Fibroblast of lung (primary cell): Measurements from ENCODE around the gene RBP2. TPM values are rescaled to one million over a fixed set of nuclear protein-coding genes. Genes with fewer than 3 reads are reported as not detected.

Source experiments
- DNase-seq, 2 donors: peaks; one replicate each; pipeline versions ENCODE4 v3.0.0 to v3.0.0-alpha.2; 2010; ENCODE audit warnings: low read depth in 2 of 2
- H2AFZ ChIP-seq: 2 replicates; pipeline ENCODE4 v1.5.1; 2012; ENCODE audit warnings: low read length, control low read depth, inconsistent platforms
- H3K27ac ChIP-seq: 2 replicates; pipeline ENCODE4 v1.5.1; 2011; ENCODE audit warnings: low read length, control low read depth; ENCODE audit not compliant: insufficient read depth
- H3K27me3 ChIP-seq: 2 replicates; pipeline ENCODE4 v1.5.1; 2011; ENCODE audit warnings: mild to moderate bottlenecking, low read length; ENCODE audit not compliant: control insufficient read depth, insufficient read depth
- H3K36me3 ChIP-seq: 2 replicates; pipeline ENCODE4 v1.5.1; 2011; ENCODE audit warnings: low read length; ENCODE audit not compliant: control insufficient read depth, insufficient read depth
- H3K4me1 ChIP-seq: 2 replicates; pipeline ENCODE4 v1.5.1; 2011; ENCODE audit warnings: low read length; ENCODE audit not compliant: control insufficient read depth, insufficient read depth; ENCODE audit errors: extremely low read depth
- H3K4me2 ChIP-seq: 2 replicates; pipeline ENCODE4 v1.5.1; 2011; ENCODE audit warnings: low read length, control low read depth; ENCODE audit not compliant: insufficient read depth; ENCODE audit errors: extremely low read depth
- H3K4me3 ChIP-seq, 4 experiments: fragments of 200-600 bp in 1 of 4; sonication (generic) in 1 of 4; replicated peaks in 1 of 4; 2 replicates each; pipeline ENCODE4 v1.5.1; 2011 to 2016; ENCODE audit warnings: low read length in 4 of 4, low read depth in 3 of 4, mild to moderate bottlenecking in 3 of 4, control low read depth in 2 of 4, inconsistent platforms in 1 of 4, mixed read lengths in 1 of 4; ENCODE audit not compliant: insufficient read depth in 1 of 4; ENCODE audit errors: control extremely low read depth in 1 of 4
- H3K79me2 ChIP-seq: 2 replicates; pipeline ENCODE4 v1.5.1; 2012; ENCODE audit warnings: mild to moderate bottlenecking, low read length, inconsistent platforms; ENCODE audit not compliant: control insufficient read depth, insufficient read depth
- H3K9ac ChIP-seq: 2 replicates; pipeline ENCODE4 v1.5.1; 2011; ENCODE audit warnings: mild to moderate bottlenecking, low read length, control low read depth; ENCODE audit not compliant: insufficient read depth
- H3K9me3 ChIP-seq: 2 replicates; pipeline ENCODE4 v1.5.1; 2012; ENCODE audit warnings: low read depth, low read length; ENCODE audit not compliant: control insufficient read depth, insufficient read depth
- H4K20me1 ChIP-seq: 2 replicates; pipeline ENCODE4 v1.5.1; 2011; ENCODE audit warnings: low read length; ENCODE audit not compliant: control insufficient read depth, insufficient read depth; ENCODE audit errors: extremely low read depth
- EZH2 ChIP-seq: IDR thresholded peaks from 2 replicates; pipeline ENCODE4 v1.5.1; 2012; ENCODE audit warnings: low read length, control low read depth, mild to moderate bottlenecking; ENCODE audit errors: missing control alignments
- polyA plus RNA-seq, 2 donors: library from polyadenylated mRNA; depleted of rRNA in 1 of 2; stranded (reverse) in 1 of 2; unstranded in 1 of 2; fragments of >200 nt; gene quantifications; 2 replicates each; pipeline ENCODE4 v1.2.1, GENCODE V29; 2011 to 2012; ENCODE audit warnings: missing spikeins in 1 of 2
- total RNA-seq: library from RNA; depleted of rRNA; stranded (reverse); fragments of >200 nt; gene quantifications from 2 replicates; pipeline ENCODE4 v1.2.1, GENCODE V29; 2014
- TF ChIP-seq, protein P1 (sequence below), 2 donors: IDR thresholded peaks in 1 of 2; conservative IDR thresholded peaks in 1 of 2; 1 replicate in 1 of 2; 2 replicates in 1 of 2; pipeline ENCODE4 v1.5.1; 2011 to 2012; ENCODE audit warnings: low read length in 2 of 2, control low read depth in 1 of 2, inconsistent platforms in 1 of 2, low read depth in 1 of 2, mild to moderate bottlenecking in 1 of 2

The RBP2 gene
- total and polyA plus RNA-seq, 2 donors (not counting 1 experiment from before 2014, with no cell fraction given), result not detected

GRCh38 chr3:139472380-139473010 is 3.8 kb downstream of the RBP2 start:
- H3K36me3 ChIP-seq, result no peaks in the 10 kb centered on the region
- no peak overlapping the region for H3K4me2 ChIP-seq
- TF ChIP-seq, protein P1, sequence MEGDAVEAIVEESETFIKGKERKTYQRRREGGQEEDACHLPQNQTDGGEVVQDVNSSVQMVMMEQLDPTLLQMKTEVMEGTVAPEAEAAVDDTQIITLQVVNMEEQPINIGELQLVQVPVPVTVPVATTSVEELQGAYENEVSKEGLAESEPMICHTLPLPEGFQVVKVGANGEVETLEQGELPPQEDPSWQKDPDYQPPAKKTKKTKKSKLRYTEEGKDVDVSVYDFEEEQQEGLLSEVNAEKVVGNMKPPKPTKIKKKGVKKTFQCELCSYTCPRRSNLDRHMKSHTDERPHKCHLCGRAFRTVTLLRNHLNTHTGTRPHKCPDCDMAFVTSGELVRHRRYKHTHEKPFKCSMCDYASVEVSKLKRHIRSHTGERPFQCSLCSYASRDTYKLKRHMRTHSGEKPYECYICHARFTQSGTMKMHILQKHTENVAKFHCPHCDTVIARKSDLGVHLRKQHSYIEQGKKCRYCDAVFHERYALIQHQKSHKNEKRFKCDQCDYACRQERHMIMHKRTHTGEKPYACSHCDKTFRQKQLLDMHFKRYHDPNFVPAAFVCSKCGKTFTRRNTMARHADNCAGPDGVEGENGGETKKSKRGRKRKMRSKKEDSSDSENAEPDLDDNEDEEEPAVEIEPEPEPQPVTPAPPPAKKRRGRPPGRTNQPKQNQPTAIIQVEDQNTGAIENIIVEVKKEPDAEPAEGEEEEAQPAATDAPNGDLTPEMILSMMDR (conservative IDR thresholded peaks at IDR 0.05 in 1 of 2, IDR thresholded peaks at IDR 0.05 in 1 of 2; ENCODE audit: low read depth in 1 of 2, low read length in 2 of 2), result no peak
- no peak for TF ChIP-seq EZH2
- H3K4me3 ChIP-seq, result no peak overlapping the region
- no peaks in the 10 kb centered on the region for H3K27me3 ChIP-seq
- H3K9ac ChIP-seq, result no peak overlapping the region
- H3K4me1 ChIP-seq, result no peaks in the 10 kb centered on the region
- no peak for DNase-seq
- H3K27ac ChIP-seq, result no peak overlapping the region
- no peaks in the 10 kb centered on the region for H4K20me1 ChIP-seq
- H3K9me3 ChIP-seq, result no peaks in the 10 kb centered on the region
- no peaks in the 10 kb centered on the region for H3K79me2 ChIP-seq
- H2AFZ ChIP-seq, result no peak overlapping the region

GRCh38 chr3:139470199-139470598 is 6.1 kb downstream of the RBP2 start:
- TF ChIP-seq EZH2, result no peak
- TF ChIP-seq, protein P1 (conservative IDR thresholded peaks at IDR 0.05 in 1 of 2, IDR thresholded peaks at IDR 0.05 in 1 of 2; ENCODE audit: low read depth in 1 of 2, low read length in 2 of 2), result no peak
- no peaks in the 10 kb centered on the region for H4K20me1 ChIP-seq
- no peak overlapping the region for H2AFZ ChIP-seq
- H3K4me3 ChIP-seq, result no peak overlapping the region
- H3K4me1 ChIP-seq, result no peaks in the 10 kb centered on the region
- H3K36me3 ChIP-seq, result no peaks in the 10 kb centered on the region
- no peak overlapping the region for H3K9ac ChIP-seq
- no peak for DNase-seq
- no peak overlapping the region for H3K4me2 ChIP-seq
- no peaks in the 10 kb centered on the region for H3K9me3 ChIP-seq
- H3K27me3 ChIP-seq, result no peaks in the 10 kb centered on the region
- H3K79me2 ChIP-seq, result no peaks in the 10 kb centered on the region
- no peak overlapping the region for H3K27ac ChIP-seq

DNA sequence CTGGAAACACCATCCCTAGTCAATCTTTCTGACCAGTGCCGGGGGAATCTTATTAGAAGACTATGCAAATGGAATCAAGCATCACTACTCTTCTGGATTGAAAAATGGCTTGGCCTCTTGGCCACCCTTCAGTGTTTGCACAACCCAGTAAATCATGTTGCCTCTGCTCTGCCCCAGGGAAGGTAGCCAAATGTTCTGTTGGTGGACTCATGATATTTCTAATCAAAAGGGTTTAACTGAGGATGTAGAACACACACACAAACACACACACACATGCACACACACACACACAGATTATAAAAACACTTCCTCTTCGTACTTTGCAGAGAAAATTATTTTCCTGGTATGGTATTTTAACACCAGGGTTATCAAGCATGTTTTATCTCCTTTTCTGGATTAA is 7.9 kb downstream of the RBP2 start:
- TF ChIP-seq EZH2, result no peak
- TF ChIP-seq, protein P1 (conservative IDR thresholded peaks at IDR 0.05 in 1 of 2, IDR thresholded peaks at IDR 0.05 in 1 of 2; ENCODE audit: low read depth in 1 of 2, low read length in 2 of 2), result no peak
- H3K4me1 ChIP-seq, result no peaks in the 10 kb centered on the region

More for the DNA sequence above, 7.9 kb downstream of the RBP2 start:
- Histone ChIP-seq H3K9ac (no peak overlapping the region), H3K4me2 (no peak overlapping the region), H3K4me3 (no peak overlapping the region), H3K9me3 (no peaks in the 10 kb centered on the region), H3K79me2 (no peaks in the 10 kb centered on the region), H3K36me3 (no peaks in the 10 kb centered on the region), H3K27ac (no peak overlapping the region), H3K27me3 (no peaks in the 10 kb centered on the region), H2AFZ (no peak overlapping the region), H4K20me1 (no peaks in the 10 kb centered on the region)
- no peak for DNase-seq
